Ectodermal cell (in vitro differentiated cells): ENCODE results near the gene FABP7.
"Not testable (repeated sequence)": the region's sequence is repeated elsewhere in the genome, so short reads cannot be mapped to it uniquely, and the experiment has no call there.

Source experiments
- H3K27ac ChIP-seq: 2 replicates; pipeline ENCODE4 v1.7.0; 2013; ENCODE audit warnings: mild to moderate bottlenecking, low read depth, low read length; ENCODE audit not compliant: insufficient read depth, poor library complexity, severe bottlenecking
- H3K27me3 ChIP-seq: 2 replicates; pipeline ENCODE4 v1.7.0; 2013; ENCODE audit warnings: mild to moderate bottlenecking, low read length; ENCODE audit not compliant: insufficient read depth, control insufficient read depth, poor library complexity, severe bottlenecking
- H3K36me3 ChIP-seq: one replicate; pipeline ENCODE4 v1.7.0; 2013; ENCODE audit warnings: low read length; ENCODE audit not compliant: control insufficient read depth, insufficient read depth
- H3K4me1 ChIP-seq: one replicate; pipeline ENCODE4 v1.7.0; 2013; ENCODE audit warnings: low read length; ENCODE audit not compliant: control insufficient read depth, insufficient read depth
- H3K4me3 ChIP-seq: 2 replicates; pipeline ENCODE4 v1.7.0; 2013; ENCODE audit warnings: low read depth, low read length, control low read depth; ENCODE audit not compliant: insufficient read depth
- H3K9me3 ChIP-seq: 2 replicates; pipeline ENCODE4 v1.7.0; 2013; ENCODE audit warnings: mild to moderate bottlenecking, low read length, moderate library complexity; ENCODE audit not compliant: control insufficient read depth
- WGBS, 2 experiments: methylation state at CpG; one replicate each; pipeline ENCODE4 v1.1.7; 2013; ENCODE audit warnings: missing lambda C conversion rate in 2 of 2; 5-methylcytosine and 5-hydroxymethylcytosine counted together

The FABP7 gene

GRCh38 chr6:122744247-122744646 lies 35.3 kb upstream of the FABP7 start:
- H3K4me1 ChIP-seq, H3K4me3 ChIP-seq, H3K9me3 ChIP-seq, H3K27ac ChIP-seq, H3K36me3 ChIP-seq, H3K27me3 ChIP-seq: not testable (repeated sequence)
- 49 to 53% methylated on average over 7 to 8 of the region's 8 CpGs for WGBS, 2 experiments

DNA sequence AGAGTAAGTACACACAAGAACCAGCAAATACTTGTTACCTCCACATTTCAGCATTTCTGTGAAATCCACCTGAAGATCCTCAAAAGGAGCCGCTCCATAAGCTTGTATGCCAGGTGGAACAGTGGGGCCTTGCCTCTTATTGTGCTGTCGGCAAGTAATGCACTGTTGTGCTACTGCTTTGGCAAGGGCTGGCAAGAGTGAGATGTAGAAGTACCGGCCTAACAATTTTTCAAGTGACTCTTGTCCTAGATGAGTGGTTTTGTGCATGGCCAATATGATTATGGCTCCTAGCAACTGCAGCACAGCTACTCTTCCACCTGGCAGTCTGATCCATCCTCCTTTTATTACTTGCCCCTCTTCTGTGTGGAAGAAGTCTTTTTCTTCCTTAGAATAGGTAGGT lies 34.7 kb upstream of the FABP7 start:
- WGBS, 2 experiments: 93 to 95% methylated on average over 3 of the region's 3 CpGs
- H3K4me1 ChIP-seq, H3K4me3 ChIP-seq, H3K27ac ChIP-seq, H3K36me3 ChIP-seq, H3K9me3 ChIP-seq, H3K27me3 ChIP-seq: not testable (repeated sequence)

- no peaks in the 10 kb centered on the region for H3K36me3 ChIP-seq
- no peak overlapping the region for H3K27ac ChIP-seq
- no peaks in the 10 kb centered on the region for H3K9me3 ChIP-seq
- no peaks in the 10 kb centered on the region for H3K27me3 ChIP-seq
- H3K4me1 ChIP-seq: no peaks in the 10 kb centered on the region
- WGBS, 2 experiments: 92 to 96% methylated on average over 9 of the region's 9 CpGs
- no peak overlapping the region for H3K4me3 ChIP-seq
Observed at GRCh38 chr6:122746688-122747087, 32.8 kb upstream of the FABP7 start.

- 94 to 97% methylated on average over 10 of the region's 10 CpGs for WGBS, 2 experiments
- Histone ChIP-seq H3K27ac (no peak overlapping the region), H3K36me3 (no peaks in the 10 kb centered on the region), H3K27me3 (no peaks in the 10 kb centered on the region), H3K4me1 (no peaks in the 10 kb centered on the region), H3K9me3 (no peaks in the 10 kb centered on the region), H3K4me3 (no peak overlapping the region)
Observed at GRCh38 chr6:122747573-122747972, 31.9 kb upstream of the FABP7 start.

- H3K36me3 ChIP-seq, H3K27me3 ChIP-seq, H3K27ac ChIP-seq, H3K4me1 ChIP-seq, H3K4me3 ChIP-seq, H3K9me3 ChIP-seq: not testable (repeated sequence)
- 86 to 100% methylated on average over 2 to 4 of the region's 5 CpGs for WGBS, 2 experiments
Observed at GRCh38 chr6:122748945-122749344, 30.6 kb upstream of the FABP7 start.

- WGBS, 2 experiments: 96 to 100% methylated on average over 2 to 3 of the region's 4 CpGs
- Histone ChIP-seq H3K9me3 (no peaks in the 10 kb centered on the region), H3K4me3 (no peak overlapping the region), H3K4me1 (peaks cover 8% of the 10 kb centered on the region), H3K36me3 (no peaks in the 10 kb centered on the region), H3K27ac (no peak overlapping the region), H3K27me3 (no peaks in the 10 kb centered on the region)
Observed at GRCh38 chr6:122749451-122750050, 30.0 kb upstream of the FABP7 start.

GRCh38 chr6:122751326-122751725 lies 28.2 kb upstream of the FABP7 start:
- 85 to 91% methylated on average over 3 of the region's 3 CpGs for WGBS, 2 experiments
- Histone ChIP-seq H3K27me3 (no peaks in the 10 kb centered on the region), H3K36me3 (no peaks in the 10 kb centered on the region), H3K4me1 (peaks cover 8% of the 10 kb centered on the region), H3K9me3 (no peaks in the 10 kb centered on the region), H3K4me3 (no peak overlapping the region), H3K27ac (no peak overlapping the region)

DNA sequence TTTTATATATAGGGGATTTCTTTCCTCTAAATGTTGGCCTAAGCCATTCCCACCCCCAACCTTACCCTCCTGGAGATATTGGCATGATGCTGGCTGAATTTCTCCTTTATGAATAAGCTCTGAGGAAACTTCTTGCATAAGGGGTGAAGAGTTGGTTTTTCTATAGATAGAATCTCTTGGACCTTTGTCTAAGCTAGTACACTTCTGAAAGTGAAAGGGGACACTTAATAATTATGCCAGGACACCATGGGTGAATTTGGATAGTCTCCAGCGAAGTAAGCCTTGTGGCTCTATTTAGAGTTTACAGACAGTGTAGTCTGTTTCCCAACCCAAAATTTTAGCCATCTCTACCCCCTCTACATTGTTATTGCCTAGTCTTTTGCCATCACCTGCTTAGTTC lies 27.1 kb upstream of the FABP7 start:
- H3K27me3 ChIP-seq: no peaks in the 10 kb centered on the region
- H3K4me3 ChIP-seq: no peak overlapping the region
- H3K36me3 ChIP-seq: no peaks in the 10 kb centered on the region
- 44 to 54% methylated on average over 1 of the region's 1 CpG for WGBS, 2 experiments
- H3K4me1 ChIP-seq: peaks cover 8% of the 10 kb centered on the region
- H3K9me3 ChIP-seq: no peaks in the 10 kb centered on the region
- H3K27ac ChIP-seq: no peak overlapping the region

- no peaks in the 10 kb centered on the region for H3K27me3 ChIP-seq
- peaks cover 8% of the 10 kb centered on the region for H3K4me1 ChIP-seq
- H3K4me3 ChIP-seq: no peak overlapping the region
- no peaks in the 10 kb centered on the region for H3K36me3 ChIP-seq
- no peaks in the 10 kb centered on the region for H3K9me3 ChIP-seq
- H3K27ac ChIP-seq: no peak overlapping the region
- 75 to 76% methylated on average over 10 of the region's 10 CpGs for WGBS, 2 experiments
Observed at GRCh38 chr6:122753000-122753687, 26.4 kb upstream of the FABP7 start.

GRCh38 chr6:122753688-122754056 lies 25.8 kb upstream of the FABP7 start:
- no peak overlapping the region for H3K4me3 ChIP-seq
- 84 to 90% methylated on average over 4 to 5 of the region's 5 CpGs for WGBS, 2 experiments
- H3K4me1 ChIP-seq: peaks cover 8% of the 10 kb centered on the region

More at GRCh38 chr6:122753688-122754056, 25.8 kb upstream of the FABP7 start:
- no peaks in the 10 kb centered on the region for H3K27me3 ChIP-seq
- H3K9me3 ChIP-seq: no peaks in the 10 kb centered on the region
- no peaks in the 10 kb centered on the region for H3K36me3 ChIP-seq
- no peak overlapping the region for H3K27ac ChIP-seq
